ENCODE results near the gene SLC24A3.

DNA sequence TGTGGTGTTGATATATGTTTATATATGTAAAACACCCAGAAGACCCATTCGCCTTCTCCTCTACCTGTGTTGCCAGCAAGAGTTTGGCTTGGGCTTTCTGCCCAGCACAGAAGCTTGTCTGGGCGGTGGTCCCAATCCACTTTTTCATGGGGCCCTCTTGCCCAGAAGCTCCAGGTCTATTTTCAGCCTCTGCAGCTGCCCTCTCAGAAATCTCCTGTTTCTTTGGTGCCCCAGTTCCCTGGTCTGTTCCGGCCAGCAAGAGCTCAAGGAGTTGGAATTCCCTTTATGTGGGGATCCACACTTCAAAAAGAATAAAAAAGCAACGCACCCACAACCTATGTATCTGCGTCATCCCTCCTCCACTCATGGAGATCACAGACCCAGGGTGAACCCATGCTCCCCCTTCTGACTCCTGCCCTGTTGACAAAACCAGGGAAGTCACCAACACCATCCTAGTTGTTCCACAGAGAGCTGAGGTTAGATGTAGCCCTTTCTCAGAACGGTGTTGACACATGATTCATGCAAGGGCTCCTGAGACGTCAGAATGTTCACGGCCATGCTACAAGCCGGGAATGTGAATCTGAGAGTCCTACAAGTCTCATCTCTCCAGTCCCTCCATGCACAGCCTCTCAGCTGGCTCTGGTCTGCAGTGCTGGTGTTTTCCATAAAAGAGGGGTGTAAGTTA is 388.8 kb downstream of the SLC24A3 start:
- TF ChIP-seq, protein P1, sequence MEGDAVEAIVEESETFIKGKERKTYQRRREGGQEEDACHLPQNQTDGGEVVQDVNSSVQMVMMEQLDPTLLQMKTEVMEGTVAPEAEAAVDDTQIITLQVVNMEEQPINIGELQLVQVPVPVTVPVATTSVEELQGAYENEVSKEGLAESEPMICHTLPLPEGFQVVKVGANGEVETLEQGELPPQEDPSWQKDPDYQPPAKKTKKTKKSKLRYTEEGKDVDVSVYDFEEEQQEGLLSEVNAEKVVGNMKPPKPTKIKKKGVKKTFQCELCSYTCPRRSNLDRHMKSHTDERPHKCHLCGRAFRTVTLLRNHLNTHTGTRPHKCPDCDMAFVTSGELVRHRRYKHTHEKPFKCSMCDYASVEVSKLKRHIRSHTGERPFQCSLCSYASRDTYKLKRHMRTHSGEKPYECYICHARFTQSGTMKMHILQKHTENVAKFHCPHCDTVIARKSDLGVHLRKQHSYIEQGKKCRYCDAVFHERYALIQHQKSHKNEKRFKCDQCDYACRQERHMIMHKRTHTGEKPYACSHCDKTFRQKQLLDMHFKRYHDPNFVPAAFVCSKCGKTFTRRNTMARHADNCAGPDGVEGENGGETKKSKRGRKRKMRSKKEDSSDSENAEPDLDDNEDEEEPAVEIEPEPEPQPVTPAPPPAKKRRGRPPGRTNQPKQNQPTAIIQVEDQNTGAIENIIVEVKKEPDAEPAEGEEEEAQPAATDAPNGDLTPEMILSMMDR (IDR thresholded peaks at IDR 0.05; ENCODE audit: low read depth, low read length, poor library complexity, severe bottlenecking): no peak
- TF ChIP-seq EZH2phosphoT487 (IDR thresholded peaks at IDR 0.05; ENCODE audit: borderline replicate concordance, low read length): no peak

Data from DOHH2 (cell line).